Fibroblast of lung (primary cell): ENCODE data around the gene NADK. TPM values are rescaled to one million over a fixed set of nuclear protein-coding genes. Genes with fewer than 3 reads are reported as not detected.

Experiments used
- DNase-seq, 2 donors: peaks; one replicate each; pipeline versions ENCODE4 v3.0.0 to v3.0.0-alpha.2; 2010; ENCODE audit warnings: low read depth in 2 of 2
- H2AFZ ChIP-seq: 2 replicates; pipeline ENCODE4 v1.5.1; 2012; ENCODE audit warnings: low read length, control low read depth, inconsistent platforms
- H3K27ac ChIP-seq: 2 replicates; pipeline ENCODE4 v1.5.1; 2011; ENCODE audit warnings: low read length, control low read depth; ENCODE audit not compliant: insufficient read depth
- H3K27me3 ChIP-seq: 2 replicates; pipeline ENCODE4 v1.5.1; 2011; ENCODE audit warnings: mild to moderate bottlenecking, low read length; ENCODE audit not compliant: control insufficient read depth, insufficient read depth
- H3K36me3 ChIP-seq: 2 replicates; pipeline ENCODE4 v1.5.1; 2011; ENCODE audit warnings: low read length; ENCODE audit not compliant: control insufficient read depth, insufficient read depth
- H3K4me1 ChIP-seq: 2 replicates; pipeline ENCODE4 v1.5.1; 2011; ENCODE audit warnings: low read length; ENCODE audit not compliant: control insufficient read depth, insufficient read depth; ENCODE audit errors: extremely low read depth
- H3K4me2 ChIP-seq: 2 replicates; pipeline ENCODE4 v1.5.1; 2011; ENCODE audit warnings: low read length, control low read depth; ENCODE audit not compliant: insufficient read depth; ENCODE audit errors: extremely low read depth
- H3K4me3 ChIP-seq, 4 experiments: fragments of 200-600 bp in 1 of 4; sonication (generic) in 1 of 4; replicated peaks in 1 of 4; 2 replicates each; pipeline ENCODE4 v1.5.1; 2011 to 2016; ENCODE audit warnings: low read length in 4 of 4, low read depth in 3 of 4, mild to moderate bottlenecking in 3 of 4, control low read depth in 2 of 4, inconsistent platforms in 1 of 4, mixed read lengths in 1 of 4; ENCODE audit not compliant: insufficient read depth in 1 of 4; ENCODE audit errors: control extremely low read depth in 1 of 4
- H3K79me2 ChIP-seq: 2 replicates; pipeline ENCODE4 v1.5.1; 2012; ENCODE audit warnings: mild to moderate bottlenecking, low read length, inconsistent platforms; ENCODE audit not compliant: control insufficient read depth, insufficient read depth
- H3K9ac ChIP-seq: 2 replicates; pipeline ENCODE4 v1.5.1; 2011; ENCODE audit warnings: mild to moderate bottlenecking, low read length, control low read depth; ENCODE audit not compliant: insufficient read depth
- H3K9me3 ChIP-seq: 2 replicates; pipeline ENCODE4 v1.5.1; 2012; ENCODE audit warnings: low read depth, low read length; ENCODE audit not compliant: control insufficient read depth, insufficient read depth
- H4K20me1 ChIP-seq: 2 replicates; pipeline ENCODE4 v1.5.1; 2011; ENCODE audit warnings: low read length; ENCODE audit not compliant: control insufficient read depth, insufficient read depth; ENCODE audit errors: extremely low read depth
- EZH2 ChIP-seq: IDR thresholded peaks from 2 replicates; pipeline ENCODE4 v1.5.1; 2012; ENCODE audit warnings: low read length, control low read depth, mild to moderate bottlenecking; ENCODE audit errors: missing control alignments
- polyA plus RNA-seq, 2 donors: library from polyadenylated mRNA; depleted of rRNA in 1 of 2; stranded (reverse) in 1 of 2; unstranded in 1 of 2; fragments of >200 nt; gene quantifications; 2 replicates each; pipeline ENCODE4 v1.2.1, GENCODE V29; 2011 to 2012; ENCODE audit warnings: missing spikeins in 1 of 2
- total RNA-seq: library from RNA; depleted of rRNA; stranded (reverse); fragments of >200 nt; gene quantifications from 2 replicates; pipeline ENCODE4 v1.2.1, GENCODE V29; 2014
- TF ChIP-seq, protein P1 (sequence below), 2 donors: IDR thresholded peaks in 1 of 2; conservative IDR thresholded peaks in 1 of 2; 1 replicate in 1 of 2; 2 replicates in 1 of 2; pipeline ENCODE4 v1.5.1; 2011 to 2012; ENCODE audit warnings: low read length in 2 of 2, control low read depth in 1 of 2, inconsistent platforms in 1 of 2, low read depth in 1 of 2, mild to moderate bottlenecking in 1 of 2

NADK gene
- total and polyA plus RNA-seq, 2 donors (not counting 1 experiment from before 2014, with no cell fraction given): 32.7 to 35.0 TPM

DNA sequence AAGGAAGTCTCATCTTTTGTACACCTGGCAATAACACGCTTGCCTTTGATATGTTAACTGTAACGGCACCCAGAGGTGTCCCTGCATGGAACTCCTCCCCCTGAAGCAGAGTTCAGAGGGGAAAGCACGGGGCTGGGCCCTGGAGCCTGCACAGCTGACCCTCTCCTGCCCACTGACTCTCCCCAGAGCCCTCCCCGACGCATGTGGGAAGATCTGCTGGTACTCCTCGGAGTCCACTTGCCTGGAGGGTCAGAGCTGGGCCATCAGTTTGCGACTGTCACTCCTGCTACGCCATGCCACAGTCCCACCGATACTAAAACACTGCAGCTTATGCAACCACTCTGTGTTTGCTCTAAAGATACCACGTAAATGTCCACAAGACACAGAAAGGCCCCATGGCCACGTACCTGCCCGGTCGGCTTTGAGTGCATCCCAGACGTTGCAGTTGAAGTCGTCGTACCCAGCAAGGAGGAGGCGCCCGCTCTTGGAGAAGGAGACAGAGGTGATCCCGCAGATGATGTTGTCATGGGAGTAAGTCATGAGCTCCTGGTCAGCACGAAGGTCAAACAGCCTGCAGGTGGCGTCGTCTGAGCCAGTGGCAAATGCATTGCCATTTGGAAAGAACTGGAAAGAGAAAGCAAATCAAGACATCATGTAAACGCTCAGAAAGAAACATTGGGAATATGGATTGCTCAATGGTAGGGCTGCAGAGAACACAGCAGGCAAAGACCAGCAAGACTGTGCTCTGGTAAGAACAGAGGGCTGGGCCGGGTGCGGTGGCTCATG, 10.6 kb upstream of the NADK start:
- no peaks in the 10 kb centered on the region for H3K4me1 ChIP-seq
- H3K4me2 ChIP-seq: no peak overlapping the region
- TF ChIP-seq, protein P1, sequence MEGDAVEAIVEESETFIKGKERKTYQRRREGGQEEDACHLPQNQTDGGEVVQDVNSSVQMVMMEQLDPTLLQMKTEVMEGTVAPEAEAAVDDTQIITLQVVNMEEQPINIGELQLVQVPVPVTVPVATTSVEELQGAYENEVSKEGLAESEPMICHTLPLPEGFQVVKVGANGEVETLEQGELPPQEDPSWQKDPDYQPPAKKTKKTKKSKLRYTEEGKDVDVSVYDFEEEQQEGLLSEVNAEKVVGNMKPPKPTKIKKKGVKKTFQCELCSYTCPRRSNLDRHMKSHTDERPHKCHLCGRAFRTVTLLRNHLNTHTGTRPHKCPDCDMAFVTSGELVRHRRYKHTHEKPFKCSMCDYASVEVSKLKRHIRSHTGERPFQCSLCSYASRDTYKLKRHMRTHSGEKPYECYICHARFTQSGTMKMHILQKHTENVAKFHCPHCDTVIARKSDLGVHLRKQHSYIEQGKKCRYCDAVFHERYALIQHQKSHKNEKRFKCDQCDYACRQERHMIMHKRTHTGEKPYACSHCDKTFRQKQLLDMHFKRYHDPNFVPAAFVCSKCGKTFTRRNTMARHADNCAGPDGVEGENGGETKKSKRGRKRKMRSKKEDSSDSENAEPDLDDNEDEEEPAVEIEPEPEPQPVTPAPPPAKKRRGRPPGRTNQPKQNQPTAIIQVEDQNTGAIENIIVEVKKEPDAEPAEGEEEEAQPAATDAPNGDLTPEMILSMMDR (conservative IDR thresholded peaks at IDR 0.05 in 1 of 2, IDR thresholded peaks at IDR 0.05 in 1 of 2; ENCODE audit: low read depth in 1 of 2, low read length in 2 of 2): peak; percentile 15 to 36
- no peak for TF ChIP-seq EZH2
- no peaks in the 10 kb centered on the region for H3K27me3 ChIP-seq
- H2AFZ ChIP-seq: no peak overlapping the region
- no peak overlapping the region for H3K9ac ChIP-seq
- DNase-seq: peak in 1 of 2 donors; percentile 58
- no peaks in the 10 kb centered on the region for H4K20me1 ChIP-seq
- peak overlapping the region; percentile 27 for H3K27ac ChIP-seq
- no peaks in the 10 kb centered on the region for H3K9me3 ChIP-seq
- no peak overlapping the region for H3K4me3 ChIP-seq
- H3K36me3 ChIP-seq: peaks cover 42% of the 10 kb centered on the region
- peaks cover 14% of the 10 kb centered on the region for H3K79me2 ChIP-seq

DNA sequence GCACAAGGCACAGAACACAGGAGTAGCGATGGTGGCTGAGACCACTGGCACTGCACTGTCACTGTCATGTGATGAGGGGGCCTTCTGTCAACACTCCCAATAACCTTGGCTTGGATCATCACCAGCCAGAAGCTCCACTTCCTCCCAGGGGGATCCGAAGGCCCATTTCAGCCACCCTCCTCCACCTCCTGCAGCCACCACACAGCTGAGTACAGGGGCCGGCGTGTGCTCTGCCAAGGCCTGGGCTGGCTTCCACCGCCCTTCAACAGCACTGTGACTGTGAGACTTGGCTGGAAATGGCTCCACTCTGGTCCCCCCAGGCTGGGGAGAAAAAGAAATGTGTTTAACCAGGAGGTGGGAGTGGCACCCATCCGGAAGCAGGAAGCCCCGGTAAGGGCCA, 9.9 kb upstream of the NADK start:
- H3K27ac ChIP-seq: no peak overlapping the region
- H3K79me2 ChIP-seq: peaks cover 10% of the 10 kb centered on the region

DNA sequence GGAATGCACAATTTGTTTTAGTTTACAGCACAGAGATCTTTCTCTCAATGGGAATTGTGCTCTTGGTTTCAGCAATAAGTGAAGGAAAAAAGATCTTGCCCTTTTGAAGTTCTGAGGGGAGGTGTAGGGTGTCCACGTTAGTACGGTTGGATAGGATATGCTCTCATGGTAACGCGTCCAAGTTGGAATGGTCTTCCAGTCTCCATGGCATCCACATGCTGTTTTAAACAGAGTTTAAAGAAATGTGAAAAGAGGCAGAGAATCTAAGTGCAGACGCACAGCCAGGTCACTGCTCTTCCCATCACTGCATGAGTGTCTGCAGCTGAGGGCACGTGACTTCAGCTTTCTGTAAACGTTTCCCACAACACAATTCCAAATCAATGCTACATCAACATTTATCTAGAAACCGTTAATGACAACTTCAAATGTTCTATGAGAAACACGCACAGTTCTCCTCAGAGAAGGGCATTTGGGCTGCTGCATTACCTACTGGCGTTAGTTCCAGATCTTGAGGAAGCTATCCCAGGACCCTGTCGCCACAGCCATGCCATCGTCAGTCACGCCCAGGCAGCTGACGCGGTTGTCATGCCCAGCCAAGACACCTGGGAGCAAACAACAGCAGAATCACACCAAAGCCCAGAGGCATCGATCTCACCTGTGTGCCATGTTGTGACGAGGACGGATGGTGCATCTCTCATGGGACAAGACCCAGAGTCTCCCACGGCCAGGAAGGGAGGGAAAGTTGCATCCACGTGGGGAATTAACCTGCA, 8.8 kb upstream of the NADK start:
- H3K27me3 ChIP-seq: no peaks in the 10 kb centered on the region
- H3K4me3 ChIP-seq: no peak overlapping the region
- TF ChIP-seq, protein P1 (conservative IDR thresholded peaks at IDR 0.05 in 1 of 2, IDR thresholded peaks at IDR 0.05 in 1 of 2; ENCODE audit: low read depth in 1 of 2, low read length in 2 of 2): no peak
- no peak for TF ChIP-seq EZH2
- H2AFZ ChIP-seq: no peak overlapping the region
- no peak overlapping the region for H3K27ac ChIP-seq
- peaks cover 38% of the 10 kb centered on the region for H3K36me3 ChIP-seq
- no peak overlapping the region for H3K9ac ChIP-seq
- peaks cover 12% of the 10 kb centered on the region for H3K4me1 ChIP-seq
- no peaks in the 10 kb centered on the region for H4K20me1 ChIP-seq
- no peaks in the 10 kb centered on the region for H3K9me3 ChIP-seq
- H3K79me2 ChIP-seq: peaks cover 8% of the 10 kb centered on the region
- DNase-seq: no peak
- H3K4me2 ChIP-seq: no peak overlapping the region

More for the DNA sequence above, 9.9 kb upstream of the NADK start:
- Histone ChIP-seq H3K36me3 (peaks cover 40% of the 10 kb centered on the region), H3K4me1 (peaks cover 2% of the 10 kb centered on the region), H2AFZ (no peak overlapping the region), H3K9me3 (no peaks in the 10 kb centered on the region), H3K4me3 (no peak overlapping the region), H3K27me3 (no peaks in the 10 kb centered on the region), H4K20me1 (no peaks in the 10 kb centered on the region), H3K4me2 (no peak overlapping the region), H3K9ac (no peak overlapping the region)
- DNase-seq: no peak
- TF ChIP-seq, protein P1 (conservative IDR thresholded peaks at IDR 0.05 in 1 of 2, IDR thresholded peaks at IDR 0.05 in 1 of 2; ENCODE audit: low read depth in 1 of 2, low read length in 2 of 2): no peak
- TF ChIP-seq EZH2: no peak
